Hematopoietic multipotent progenitor cell treated with erythropoietin and hydrocortisone succinate and interleukin-3 and kit ligand, for 4 days (in vitro differentiated cells): ENCODE measurements around the gene HOOK2.

ENCODE experiments used
- DNase-seq: peaks from one replicate; pipeline ENCODE4 v3.0.0-alpha.2; 2015

The HOOK2 gene

DNA sequence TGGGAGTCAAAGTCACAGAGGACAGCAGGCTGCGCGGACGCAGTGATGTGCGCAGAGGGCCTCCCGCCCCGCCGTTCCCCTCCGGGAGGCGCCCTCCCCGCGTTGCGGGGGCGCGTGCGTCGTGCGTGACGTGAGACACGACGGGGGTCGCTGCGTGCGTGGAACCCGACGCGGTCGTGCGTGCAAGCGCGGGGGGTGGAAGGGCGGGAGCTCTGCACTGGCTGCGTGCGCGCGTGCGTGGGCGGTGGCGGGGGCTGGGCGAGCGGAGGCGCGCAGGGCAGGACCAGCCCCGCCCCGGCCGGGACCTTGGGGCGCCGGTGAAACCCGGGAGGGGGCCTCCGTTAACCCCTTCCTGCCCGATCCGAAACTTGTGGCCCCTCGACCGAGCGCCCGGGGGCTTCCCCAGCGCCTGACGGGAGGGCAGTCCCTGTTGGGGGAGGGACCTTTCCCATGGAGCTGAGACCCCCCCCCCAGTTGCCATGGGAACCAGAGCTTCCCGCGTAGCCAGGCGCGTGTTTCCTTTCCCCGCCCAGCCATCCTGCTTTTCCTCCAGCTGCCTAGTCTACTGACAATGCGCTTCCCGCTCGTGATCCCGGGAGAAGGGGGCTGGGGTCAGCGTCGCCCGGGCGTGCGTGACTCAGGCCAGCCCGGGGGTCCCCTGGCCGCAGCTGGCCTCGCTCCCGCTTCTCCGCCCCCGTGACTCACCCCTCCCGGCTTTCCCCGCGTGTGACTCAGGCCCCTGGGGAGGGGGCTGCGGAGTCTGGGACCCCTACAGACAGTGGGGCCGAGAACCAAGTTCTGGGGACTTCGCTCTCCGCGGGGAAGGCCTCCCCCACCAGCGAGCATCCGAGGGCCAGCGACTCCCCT lies 7.3 kb upstream of the HOOK2 start:
- peak; percentile 88 for DNase-seq

DNA sequence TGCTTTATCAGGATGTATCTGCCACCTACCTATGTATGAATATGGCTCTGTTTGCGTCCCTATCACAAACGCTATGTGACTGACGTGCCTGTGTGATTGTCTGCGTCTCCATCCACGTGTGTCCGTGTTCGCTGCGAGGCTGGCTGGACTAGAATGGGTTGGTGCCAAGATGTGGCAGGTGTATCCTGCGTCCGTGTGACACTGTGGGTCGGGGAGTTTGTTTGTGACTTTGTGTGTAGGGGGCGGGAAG lies 6.7 kb upstream of the HOOK2 start:
- no peak for DNase-seq

DNA sequence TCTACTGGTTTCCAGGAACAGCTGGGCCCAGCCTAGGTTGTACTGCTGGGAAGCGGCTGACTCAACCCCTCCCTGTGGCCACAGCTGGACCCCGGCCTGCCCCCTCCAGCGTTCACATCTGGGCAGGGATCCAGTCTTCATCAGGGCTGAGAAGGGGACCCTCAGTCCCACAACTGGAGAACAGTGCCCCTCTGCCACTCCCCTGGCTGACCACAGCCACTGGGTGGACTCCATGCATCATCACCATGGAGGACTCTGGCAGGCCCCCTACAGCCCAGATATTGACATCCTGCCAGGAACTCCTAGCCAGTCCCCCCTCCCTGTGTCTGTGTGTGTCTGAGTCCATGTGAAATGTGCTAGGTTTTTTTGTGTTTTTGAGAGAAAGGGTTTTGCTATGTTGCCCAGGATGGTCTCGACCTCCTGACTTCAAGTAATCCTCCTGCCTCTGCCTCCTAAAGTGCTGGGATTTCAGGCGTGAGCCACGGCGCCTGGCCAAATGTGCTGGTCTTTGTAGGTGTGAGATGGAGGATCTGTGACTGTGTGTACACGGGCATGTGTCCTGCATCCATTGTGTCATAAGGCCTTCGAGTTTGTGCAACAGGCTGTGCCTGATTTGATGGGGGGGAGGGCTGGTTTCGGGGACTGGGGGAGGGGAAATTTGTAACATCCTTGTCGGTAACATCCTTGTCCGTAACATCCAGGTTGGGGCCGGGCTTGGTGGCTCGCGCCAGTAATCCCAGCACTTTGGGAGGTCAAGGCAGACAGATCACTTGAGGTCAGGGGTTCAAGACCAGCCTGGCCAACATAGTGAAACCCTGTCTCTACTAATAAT lies 4.0 kb upstream of the HOOK2 start:
- DNase-seq, result peak; percentile 72

DNA sequence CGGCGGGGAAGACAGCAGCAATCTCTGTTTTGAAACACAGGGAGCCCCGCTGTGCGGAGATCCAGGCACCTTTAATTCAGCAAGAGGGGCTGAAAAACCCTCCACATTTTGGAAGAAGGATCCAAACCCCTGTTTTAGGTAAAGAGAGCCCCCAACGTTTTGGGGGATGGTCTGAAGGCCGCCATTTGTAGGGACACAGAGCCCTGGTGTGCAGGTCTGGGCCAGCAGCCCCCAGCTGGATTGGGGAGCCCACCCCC lies 3.5 kb upstream of the HOOK2 start:
- no peak for DNase-seq

DNA sequence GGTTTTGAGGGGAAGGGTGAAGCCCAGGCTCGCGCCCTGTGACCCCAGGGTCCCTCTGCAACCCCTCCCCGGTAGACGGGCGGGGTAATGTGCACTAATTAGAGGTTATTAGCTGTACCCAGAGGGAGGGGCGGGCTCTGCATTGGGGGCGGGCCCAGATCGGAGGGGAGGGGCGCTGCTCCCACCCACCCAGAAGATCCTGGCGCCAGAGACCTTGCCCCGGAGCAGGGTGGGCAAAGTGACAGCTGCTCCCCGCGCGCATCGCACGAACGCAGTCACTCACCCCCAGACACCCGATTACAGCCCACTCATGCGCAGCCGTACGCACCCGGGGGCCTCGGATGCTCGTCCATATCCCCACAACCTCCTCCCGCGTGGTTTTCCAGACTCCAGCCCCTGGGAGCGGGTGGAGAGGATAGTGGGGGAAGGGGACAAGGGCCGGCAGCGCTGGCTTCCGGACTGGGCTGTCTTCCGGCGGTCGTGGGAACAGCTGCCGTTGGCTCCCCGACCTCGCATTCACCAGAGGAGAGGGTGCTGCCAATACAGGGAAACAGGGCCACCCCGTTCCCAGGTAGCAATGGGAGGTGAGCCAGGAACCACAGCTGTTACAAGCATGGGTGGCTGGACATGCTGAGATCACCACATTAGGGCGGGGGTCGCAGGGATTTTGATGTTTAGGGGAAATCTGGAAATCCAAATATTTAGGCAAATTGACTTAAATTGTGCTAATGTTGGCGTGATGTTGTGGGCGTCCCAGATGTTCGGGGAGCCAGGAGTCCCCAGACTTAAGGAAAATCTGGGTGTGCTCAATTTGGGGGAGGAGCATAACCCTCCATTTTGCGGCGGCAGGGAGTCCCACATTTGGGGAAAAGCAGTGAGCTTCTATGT lies 2.9 kb upstream of the HOOK2 start:
- DNase-seq, result peak; percentile 73

DNA sequence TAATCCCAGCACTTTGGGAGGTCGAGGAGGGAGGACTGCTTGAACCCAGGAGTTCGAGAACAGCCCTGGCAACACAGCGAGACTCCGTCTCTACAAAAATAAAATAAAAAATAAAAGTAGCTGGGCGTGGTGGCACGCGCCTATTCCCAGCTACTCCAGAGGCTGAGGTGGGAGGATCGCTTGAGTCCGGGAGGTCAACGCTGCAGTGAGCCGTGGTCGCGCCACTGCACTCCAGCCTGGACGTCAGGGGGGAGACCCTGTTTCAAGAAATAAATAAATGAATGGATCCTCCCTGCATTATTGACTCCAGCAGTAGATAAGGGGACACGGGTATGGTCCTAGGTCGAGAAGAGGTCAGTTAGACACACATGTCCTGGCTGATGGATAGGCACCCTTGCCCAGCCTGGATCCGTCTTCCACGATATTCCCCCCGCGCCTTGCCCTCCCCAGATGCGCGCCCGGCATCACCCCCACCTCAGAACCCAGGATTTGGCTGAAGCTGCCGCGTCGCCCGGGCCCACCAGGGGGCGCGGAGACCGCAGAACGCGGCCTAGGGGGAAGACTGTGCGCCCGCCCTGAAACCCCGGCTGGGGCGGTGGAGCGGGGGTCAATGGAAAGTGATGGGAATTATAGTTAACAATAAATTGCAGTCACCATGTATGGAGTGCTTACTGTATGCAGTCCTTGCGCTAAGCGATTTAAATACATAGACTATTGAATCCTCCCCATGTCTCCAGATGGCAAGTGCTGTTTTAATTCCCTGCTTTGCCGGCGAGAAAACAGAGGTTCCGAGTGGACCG lies 2.1 kb upstream of the HOOK2 start:
- DNase-seq, result peak; percentile 89

DNA sequence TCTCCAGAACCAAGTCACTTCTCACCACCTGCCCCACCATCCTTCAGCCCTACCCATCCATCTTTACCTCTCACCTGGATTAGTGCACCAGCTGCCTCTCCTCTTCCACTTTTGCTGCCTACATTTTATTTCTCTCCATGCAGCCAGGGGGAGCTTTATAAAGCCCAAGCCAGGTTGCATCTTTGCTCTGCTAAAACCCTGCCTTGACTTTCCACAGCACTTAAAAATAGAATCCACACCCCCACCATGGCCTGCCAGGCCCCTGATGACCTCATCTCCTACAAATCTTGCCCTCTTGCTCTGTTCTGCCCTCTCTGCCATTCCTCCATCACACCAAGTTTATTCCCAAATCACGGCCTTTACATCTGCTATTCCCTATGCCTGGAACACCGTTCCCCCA lies 1.8 kb downstream of the HOOK2 start:
- DNase-seq, result peak; percentile 62

DNA sequence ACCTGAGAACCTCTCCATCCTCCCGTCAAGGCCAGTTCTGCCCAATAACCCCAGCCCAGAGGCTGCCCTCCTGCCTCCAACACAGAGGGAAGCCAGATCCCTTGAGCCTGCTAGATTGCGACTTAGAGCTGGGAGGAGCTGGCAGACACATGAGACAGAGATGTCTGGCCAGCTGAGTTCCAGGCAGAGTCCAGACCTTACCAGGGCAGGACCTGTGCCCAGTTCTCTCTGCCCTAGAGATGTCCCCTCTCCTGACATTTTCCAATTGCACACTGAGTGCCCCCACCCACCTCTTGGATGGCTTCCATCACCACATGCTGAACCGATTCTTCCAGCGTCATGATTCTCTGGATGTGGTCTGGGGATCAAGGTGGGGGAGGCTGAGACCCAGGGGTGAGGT lies 3.0 kb downstream of the HOOK2 start:
- DNase-seq, result no peak

DNA sequence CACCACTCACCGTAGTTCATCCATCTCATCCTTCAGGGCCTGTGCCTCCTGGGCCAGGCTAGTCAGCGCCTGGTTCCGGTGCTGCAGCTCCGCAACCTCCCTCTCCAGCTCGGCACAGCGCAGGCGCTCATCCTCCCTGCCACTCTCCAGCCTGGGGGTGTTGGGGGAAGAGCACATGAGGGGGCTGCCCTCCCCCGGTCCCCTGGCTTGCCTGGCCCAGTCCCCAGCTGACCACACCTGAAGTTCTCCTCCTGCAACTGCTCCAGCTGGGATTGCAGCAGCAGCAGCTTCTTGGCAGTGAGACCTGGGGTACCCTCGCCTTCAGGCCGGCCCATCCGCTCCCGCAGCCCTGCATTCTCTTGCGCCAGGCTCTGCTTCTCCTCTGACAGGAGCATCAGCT lies 4.4 kb downstream of the HOOK2 start:
- no peak for DNase-seq

DNA sequence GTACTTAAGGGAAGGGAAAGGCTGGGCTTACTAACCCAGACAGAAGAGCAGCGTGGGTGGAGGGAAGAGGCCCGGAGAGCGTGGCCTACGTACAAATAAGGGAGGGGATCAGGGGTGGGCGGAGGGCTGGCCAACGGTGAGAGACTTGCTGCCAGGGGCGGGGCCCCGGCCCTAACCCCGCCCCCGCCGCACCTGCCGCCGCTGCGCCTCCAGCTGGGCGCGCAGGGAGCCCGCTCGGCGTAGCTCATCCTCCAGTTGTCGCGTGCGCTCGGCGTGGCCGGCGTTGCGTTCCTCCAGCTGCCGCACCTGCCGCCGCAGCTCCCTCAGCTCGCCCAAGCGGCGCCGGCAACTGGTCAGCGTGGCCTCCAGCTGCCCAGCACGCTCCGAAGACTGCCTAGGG lies 5.7 kb downstream of the HOOK2 start:
- DNase-seq, result peak; percentile 58

DNA sequence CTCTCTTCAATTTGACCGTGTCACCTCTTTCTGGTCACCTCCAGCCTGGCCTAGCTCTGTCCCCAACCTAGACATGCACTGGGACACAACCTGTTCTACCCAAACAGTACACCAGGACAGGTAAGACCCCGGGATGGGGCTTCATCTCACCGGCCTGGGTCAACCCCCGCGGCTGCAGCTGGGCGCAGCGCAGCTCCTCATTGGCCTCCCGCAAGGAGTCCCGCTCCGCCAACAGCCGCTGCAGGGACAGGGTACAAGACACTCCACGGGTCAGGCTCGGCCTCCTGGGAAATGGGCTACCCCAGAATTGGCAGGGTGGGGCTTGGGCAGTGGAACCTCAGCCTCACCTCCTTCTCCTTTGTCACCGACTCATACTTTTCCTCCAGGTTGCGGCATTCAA lies 7.7 kb downstream of the HOOK2 start:
- DNase-seq, result no peak

DNA sequence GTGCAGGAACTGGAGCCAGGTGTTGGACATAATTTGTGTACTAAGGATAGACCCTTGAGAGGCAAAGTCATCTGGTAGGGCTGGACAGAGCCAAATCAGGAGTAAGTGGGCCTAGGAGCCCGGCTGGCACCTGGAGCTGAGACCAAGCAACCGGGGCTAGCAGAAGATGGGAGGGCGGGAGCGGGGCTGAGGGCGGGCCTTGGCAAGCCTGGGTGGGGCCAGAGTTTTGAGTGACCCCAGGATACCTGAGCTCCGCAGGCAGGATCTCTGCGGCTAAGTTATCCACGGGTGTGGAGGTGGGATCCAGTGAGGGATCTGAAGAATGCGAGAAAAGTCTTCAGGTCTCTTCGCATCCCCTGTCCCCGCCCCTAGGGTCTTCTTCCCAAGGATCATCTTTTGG lies 8.2 kb downstream of the HOOK2 start:
- no peak for DNase-seq

DNA sequence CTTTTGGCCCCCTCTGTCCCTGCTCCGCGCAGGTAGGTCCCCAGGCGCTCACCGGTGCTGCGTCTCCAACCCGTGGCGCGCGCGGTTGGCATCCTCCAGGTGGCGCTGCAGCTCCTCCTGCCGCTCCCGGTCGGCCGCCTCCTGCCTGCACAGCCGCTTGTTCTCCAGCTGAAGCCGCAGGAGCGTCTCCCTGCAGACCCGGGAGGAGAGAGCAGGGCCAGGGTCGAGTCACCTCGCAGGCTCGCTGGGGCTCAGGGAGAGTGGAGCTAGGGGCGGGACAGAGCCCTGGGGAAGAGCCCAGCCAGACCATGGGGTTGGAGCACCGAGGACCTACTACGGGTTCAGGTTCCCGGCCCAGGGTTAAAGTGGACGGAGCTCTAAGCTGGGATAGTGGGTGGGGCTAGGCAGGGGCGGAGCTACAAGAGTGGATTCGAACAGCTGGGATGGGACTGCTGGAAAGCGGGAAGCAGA lies 9.3 kb downstream of the HOOK2 start:
- DNase-seq, result no peak

DNA sequence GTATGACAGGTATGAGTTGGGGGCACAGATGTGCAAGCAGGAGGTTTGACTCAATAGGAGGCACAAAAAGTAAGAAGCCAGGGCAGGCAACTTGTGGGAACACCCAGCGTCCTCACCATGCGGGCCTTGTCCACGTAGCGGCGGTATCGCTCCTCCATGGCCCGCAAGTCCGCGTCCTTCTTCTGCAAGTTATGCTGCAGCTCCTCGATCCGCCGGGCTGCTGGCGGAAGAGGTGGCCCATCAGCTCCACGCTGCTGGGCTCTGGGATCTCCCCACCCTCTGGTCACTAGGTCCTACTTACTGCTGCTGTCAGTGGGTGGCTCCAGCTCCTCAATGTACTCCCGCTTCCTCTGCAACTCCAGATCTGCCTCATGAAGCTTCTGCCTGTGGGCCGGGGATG lies 10.7 kb downstream of the HOOK2 start:
- no peak for DNase-seq

DNA sequence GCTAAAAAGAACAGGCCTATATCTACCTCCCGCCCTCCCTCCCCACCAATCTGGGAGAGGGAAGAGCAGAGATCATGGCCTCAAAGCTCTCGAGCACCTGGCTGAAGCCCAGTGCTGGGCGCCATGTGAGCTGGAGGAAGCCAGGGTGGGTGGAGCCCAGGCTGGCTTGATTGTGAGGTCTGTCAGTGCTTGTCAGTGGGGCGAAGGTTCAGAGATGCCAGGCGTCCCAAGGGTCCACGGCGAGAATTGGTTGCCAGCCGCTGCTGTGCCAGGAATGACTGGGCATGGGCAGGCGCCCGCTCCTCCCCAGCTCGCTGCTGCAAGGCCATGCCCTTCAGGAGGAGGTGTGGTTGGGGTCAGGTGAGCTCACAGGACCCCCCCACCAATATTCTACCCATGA lies 12.3 kb downstream of the HOOK2 start:
- DNase-seq, result no peak

DNA sequence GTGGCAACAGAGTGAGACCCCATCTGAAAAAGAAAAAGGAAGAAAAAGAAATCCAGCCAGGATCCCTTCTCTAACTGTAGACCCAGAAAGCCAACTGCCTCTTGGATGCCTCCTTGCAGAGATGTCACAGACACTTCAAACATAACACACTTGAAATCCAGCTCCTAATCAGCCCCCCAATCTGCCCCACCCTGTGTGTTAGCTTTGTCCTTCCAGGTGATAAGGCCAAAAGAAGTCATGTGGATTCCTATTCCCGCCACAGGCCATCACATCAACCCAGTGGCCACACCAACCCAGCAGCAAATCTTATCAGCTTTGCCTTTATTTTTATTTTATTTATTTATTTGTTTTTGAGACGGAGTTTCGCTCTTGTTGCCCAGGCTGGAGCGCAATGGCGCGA lies 15.7 kb downstream of the HOOK2 start:
- no peak for DNase-seq

DNA sequence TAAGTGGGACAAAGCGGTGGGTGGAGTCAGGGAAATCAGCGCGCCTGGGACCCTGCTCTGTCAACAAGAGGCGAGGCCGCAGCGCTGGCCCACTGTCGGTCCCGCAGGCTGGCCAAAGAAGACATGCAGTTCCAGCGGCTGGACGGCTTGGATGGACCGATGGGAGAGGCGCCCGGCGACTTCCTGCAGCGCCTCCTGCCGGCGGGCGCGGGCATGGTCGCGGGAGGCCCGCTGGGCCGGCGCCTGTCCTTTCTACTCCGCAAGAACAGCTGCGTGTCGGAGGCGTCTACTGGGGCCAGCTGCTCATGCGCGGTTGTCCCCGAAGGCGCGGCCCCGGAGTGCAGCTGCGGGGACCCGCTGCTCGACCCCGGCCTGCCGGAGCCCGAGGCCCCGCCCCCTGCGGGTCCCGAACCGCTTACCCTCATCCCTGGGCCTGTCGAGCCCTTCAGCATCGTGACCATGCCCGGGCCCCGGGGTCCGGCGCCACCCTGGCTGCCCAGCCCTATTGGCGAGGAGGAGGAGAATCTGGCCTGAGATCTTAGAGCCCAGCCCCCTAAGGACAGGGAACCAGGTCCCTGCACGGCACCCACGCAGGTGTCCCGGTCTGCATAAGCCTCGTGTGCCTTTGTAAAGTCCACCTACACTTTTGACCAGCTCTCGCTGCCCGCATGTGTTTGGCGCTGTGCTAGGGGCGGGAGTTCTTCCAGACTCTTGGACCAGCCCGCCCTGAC lies 17.6 kb downstream of the HOOK2 start:
- DNase-seq, result peak; percentile 81

DNA sequence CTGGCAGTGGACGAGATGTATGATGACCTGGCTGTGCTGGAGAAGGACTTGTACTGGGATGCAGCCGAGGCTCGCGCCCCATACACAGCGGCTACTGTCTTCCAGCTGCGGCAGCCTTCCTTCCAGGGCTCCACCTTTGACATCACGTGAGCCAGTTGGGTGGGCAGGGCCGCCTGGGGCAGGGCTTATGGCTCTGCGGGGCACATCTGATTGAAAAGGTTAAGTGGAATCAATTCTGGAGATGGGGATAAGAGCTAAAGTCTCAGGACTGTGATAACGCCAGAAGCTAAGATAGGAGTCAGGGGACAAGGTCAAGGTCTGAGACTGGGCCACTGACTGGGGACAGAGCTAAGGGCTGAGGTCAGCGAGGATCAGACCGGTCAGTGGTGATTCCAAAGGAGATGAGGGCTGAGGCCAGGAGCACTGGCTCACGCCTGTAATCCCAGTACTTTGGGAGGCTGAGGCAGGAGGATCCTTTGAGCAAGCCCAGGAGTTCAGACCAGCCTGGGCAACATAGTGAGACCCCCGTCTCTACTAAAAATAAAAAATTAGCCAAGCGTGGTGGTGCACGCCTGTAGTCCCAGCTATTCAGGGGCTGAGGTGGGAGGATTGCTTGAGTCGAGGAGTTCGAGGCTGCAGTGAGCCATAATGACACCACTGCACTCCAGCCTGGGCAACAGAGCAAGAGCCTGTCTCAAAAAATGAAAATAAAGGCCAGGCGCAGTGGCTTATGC lies 19.0 kb downstream of the HOOK2 start:
- DNase-seq, result no peak

DNA sequence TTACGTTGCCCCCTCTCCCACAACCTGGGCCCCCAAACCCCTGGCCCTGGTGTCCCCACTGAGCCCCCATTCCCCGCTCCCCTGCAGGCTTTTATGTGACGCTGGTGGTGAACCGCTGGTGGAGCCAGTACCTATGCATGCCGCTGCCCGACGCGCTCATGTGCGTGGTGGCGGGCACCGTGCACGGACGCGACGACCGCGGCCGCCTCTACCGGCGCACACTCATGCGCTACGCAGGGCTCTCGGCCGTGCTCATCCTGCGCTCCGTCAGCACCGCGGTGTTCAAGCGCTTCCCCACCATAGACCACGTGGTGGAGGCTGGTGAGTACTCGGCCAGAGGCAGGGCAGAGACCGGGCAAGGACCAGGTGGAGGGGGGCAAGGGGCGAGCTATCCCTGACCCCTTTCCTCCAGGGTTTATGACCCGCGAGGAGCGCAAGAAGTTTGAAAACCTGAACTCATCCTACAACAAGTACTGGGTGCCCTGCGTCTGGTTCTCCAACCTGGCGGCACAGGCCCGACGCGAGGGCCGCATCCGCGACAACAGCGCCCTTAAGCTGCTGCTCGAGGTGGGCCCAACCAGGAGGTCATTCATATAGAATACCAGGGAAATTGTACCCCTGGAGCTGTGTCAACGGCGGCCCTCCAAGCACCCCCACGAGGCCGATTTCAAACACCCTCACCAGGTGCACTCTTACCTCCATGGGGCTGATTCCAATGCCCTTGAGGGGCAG lies 20.7 kb downstream of the HOOK2 start:
- DNase-seq, result no peak

DNA sequence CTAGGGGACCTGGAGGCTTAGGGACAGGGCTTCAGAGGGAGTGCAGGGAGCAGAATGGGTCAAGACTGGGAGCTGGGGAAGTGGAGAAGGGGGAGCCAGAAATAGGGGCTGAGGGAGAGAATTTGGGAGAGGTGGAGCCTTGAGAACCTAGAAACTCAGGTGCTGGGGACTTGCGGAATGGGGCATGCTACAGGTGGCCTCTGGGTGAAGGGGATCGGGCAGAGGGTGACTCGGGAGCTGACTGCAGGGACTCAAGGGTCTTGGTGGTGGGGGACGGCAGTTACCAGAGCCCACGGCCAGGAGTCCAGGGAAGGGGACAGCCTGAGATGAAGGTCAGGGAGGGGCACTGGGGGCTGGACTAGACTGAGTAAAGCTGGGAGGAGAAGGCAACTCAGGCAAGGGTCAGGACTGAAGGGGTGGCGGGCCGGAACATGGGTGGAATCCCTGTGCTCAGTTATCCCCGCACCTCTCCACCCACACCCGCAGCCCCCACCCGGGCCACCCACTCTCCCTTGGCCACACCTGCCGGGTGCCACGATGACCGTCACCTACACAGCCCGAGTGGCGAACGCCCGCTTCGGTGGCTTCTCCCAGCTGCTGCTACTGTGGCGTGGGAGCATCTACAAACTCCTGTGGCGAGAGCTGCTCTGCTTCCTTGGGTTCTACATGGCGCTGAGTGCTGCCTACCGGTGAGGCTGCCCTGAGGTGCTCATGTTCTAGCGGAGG lies 23.1 kb downstream of the HOOK2 start:
- no peak for DNase-seq
